PFSK-1 (cell line): ENCODE results near the gene FOXJ2.
A peak's percentile ranks its signal among the peaks of the same experiment; 100 is the strongest.

ENCODE experiments used
- FOXP2 ChIP-seq: optimal IDR thresholded peaks from 2 replicates; pipeline ENCODE3; 2011; ENCODE audit warnings: borderline replicate concordance, control low read depth, inconsistent platforms; ENCODE audit not compliant: insufficient read depth; ENCODE audit errors: extremely low read length, extremely low read depth
- POLR2AphosphoS5 ChIP-seq: IDR thresholded peaks from 2 replicates; pipeline ENCODE4 v1.6.1; 2012; ENCODE audit warnings: low read depth, mild to moderate bottlenecking, control low read depth, low read length, moderate library complexity
- SIN3A ChIP-seq: IDR thresholded peaks from 2 replicates; pipeline ENCODE4 v1.6.1; 2012; ENCODE audit warnings: mild to moderate bottlenecking, low read length, moderate library complexity, borderline replicate concordance; ENCODE audit not compliant: insufficient read depth
- TAF1 ChIP-seq: IDR thresholded peaks from 2 replicates; pipeline ENCODE4 v1.6.1; 2012; ENCODE audit warnings: low read length, control low read depth, borderline replicate concordance; ENCODE audit not compliant: insufficient read depth
- TF ChIP-seq, protein P1 (sequence below), 2 experiments: IDR thresholded peaks; 2 replicates each; pipeline versions ENCODE4 v1.6.1 to v1.8.0; 2011 to 2012; ENCODE audit warnings: low read depth in 2 of 2, low read length in 2 of 2, control low read depth in 1 of 2, inconsistent platforms in 1 of 2, mild to moderate bottlenecking in 1 of 2, moderate library complexity in 1 of 2; ENCODE audit not compliant: insufficient read depth in 1 of 2

DNA sequence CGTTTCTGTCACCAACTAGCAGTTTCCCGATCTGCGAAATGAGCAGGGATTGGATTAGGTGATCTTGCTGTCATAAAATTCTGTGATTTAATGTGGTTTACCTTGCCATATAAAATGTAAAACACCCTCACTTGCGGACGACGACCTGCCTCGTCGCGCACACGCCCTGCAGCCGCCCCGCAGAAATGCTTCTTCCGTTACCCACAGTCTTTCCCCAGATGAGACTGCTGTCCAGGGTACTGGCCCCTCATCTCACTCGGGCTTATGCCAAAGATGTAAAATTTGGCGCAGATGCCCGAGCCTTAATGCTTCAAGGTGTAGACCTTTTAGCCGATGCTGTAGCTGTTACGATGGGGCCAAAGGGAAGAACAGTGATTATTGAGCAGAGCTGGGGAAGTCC lies 17.7 kb upstream of the FOXJ2 start:
- TF ChIP-seq POLR2AphosphoS5 (no peak), TAF1 (no peak), SIN3A (no peak), FOXP2 (no peak)
- TF ChIP-seq, protein P1, sequence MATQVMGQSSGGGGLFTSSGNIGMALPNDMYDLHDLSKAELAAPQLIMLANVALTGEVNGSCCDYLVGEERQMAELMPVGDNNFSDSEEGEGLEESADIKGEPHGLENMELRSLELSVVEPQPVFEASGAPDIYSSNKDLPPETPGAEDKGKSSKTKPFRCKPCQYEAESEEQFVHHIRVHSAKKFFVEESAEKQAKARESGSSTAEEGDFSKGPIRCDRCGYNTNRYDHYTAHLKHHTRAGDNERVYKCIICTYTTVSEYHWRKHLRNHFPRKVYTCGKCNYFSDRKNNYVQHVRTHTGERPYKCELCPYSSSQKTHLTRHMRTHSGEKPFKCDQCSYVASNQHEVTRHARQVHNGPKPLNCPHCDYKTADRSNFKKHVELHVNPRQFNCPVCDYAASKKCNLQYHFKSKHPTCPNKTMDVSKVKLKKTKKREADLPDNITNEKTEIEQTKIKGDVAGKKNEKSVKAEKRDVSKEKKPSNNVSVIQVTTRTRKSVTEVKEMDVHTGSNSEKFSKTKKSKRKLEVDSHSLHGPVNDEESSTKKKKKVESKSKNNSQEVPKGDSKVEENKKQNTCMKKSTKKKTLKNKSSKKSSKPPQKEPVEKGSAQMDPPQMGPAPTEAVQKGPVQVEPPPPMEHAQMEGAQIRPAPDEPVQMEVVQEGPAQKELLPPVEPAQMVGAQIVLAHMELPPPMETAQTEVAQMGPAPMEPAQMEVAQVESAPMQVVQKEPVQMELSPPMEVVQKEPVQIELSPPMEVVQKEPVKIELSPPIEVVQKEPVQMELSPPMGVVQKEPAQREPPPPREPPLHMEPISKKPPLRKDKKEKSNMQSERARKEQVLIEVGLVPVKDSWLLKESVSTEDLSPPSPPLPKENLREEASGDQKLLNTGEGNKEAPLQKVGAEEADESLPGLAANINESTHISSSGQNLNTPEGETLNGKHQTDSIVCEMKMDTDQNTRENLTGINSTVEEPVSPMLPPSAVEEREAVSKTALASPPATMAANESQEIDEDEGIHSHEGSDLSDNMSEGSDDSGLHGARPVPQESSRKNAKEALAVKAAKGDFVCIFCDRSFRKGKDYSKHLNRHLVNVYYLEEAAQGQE (IDR thresholded peaks at IDR 0.05; ENCODE audit: insufficient read depth in 1 of 2, low read depth in 2 of 2, low read length in 2 of 2), result peak; percentile 74 to 90
